ENCODE results near the gene POU3F1.

GRCh38 chr1:38073534-38074301 is 27.1 kb upstream of the POU3F1 start:
- TF ChIP-seq POLR2A (IDR thresholded peaks at IDR 0.05; ENCODE audit: low read length): no peak
- no peak for TF ChIP-seq GATA1 (IDR thresholded peaks at IDR 0.05; ENCODE audit: low read depth, low read length)
